ENCODE results near the gene ASPDH. TPM values are rescaled to one million over a fixed set of nuclear protein-coding genes. Genes with fewer than 3 reads are reported as not detected.

Gene ASPDH
- polyA plus RNA-seq, 1 donor (not counting 4 experiments of a cell fraction or from before 2014, with no cell fraction given) = not detected

DNA sequence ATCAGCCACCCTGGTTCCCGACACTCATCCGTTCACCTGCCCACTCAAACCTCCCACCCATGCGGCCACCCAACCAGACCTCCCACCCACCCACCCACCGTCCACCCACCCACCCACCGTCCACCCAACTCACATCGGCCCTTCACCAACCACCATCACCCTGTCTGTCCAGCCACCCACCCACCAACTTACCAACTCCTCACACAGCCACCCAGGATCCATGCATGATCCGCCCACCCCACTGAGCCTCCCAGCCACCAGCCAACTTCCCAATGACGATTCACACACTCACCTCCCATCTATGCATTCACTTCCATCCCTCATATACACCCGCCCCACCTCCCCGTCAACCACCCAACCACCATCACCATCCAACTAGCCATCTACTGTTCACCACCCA, 7.0 kb downstream of the ASPDH start:
- DNase-seq (ENCODE audit: low read depth, low spot score) (no peak), FAIRE-seq (no peak)
- H3K4me3 ChIP-seq (ENCODE audit: control insufficient read depth in 2 of 3, extremely low read depth in 1 of 3, insufficient read depth in 2 of 3, low read depth in 1 of 3, low read length in 3 of 3) = no peak overlapping the region
- no peak overlapping the region for H3K27ac ChIP-seq (ENCODE audit: control insufficient read depth, insufficient read depth, low read length)
- dilution Hi-C loops (cut with MboI; ENCODE audit: extremely low pct_ligation_motif_present, low sequenced_read_pairs) = no loop called here
- H3K9me1 ChIP-seq (ENCODE audit: control insufficient read depth, extremely low read depth, insufficient read depth, low read length) = no peaks in the 10 kb centered on the region
- TF ChIP-seq EZH2 (IDR thresholded peaks at IDR 0.05; ENCODE audit: low read length) = no peak
- TF ChIP-seq, protein P1, sequence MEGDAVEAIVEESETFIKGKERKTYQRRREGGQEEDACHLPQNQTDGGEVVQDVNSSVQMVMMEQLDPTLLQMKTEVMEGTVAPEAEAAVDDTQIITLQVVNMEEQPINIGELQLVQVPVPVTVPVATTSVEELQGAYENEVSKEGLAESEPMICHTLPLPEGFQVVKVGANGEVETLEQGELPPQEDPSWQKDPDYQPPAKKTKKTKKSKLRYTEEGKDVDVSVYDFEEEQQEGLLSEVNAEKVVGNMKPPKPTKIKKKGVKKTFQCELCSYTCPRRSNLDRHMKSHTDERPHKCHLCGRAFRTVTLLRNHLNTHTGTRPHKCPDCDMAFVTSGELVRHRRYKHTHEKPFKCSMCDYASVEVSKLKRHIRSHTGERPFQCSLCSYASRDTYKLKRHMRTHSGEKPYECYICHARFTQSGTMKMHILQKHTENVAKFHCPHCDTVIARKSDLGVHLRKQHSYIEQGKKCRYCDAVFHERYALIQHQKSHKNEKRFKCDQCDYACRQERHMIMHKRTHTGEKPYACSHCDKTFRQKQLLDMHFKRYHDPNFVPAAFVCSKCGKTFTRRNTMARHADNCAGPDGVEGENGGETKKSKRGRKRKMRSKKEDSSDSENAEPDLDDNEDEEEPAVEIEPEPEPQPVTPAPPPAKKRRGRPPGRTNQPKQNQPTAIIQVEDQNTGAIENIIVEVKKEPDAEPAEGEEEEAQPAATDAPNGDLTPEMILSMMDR (optimal IDR thresholded peaks at IDR 0.05 in 1 of 3, IDR thresholded peaks at IDR 0.05 in 1 of 3, conservative IDR thresholded peaks at IDR 0.05 in 1 of 3; ENCODE audit: extremely low read depth in 1 of 3, insufficient read depth in 2 of 3, low read length in 3 of 3) = no peak
- no peaks in the 10 kb centered on the region for H3K27me3 ChIP-seq (ENCODE audit: control insufficient read depth, extremely low read depth, insufficient read depth, low read length)
- peaks cover 0 to 1% of the 10 kb centered on the region in 2 experiments for H3K36me3 ChIP-seq (ENCODE audit: control insufficient read depth in 2 of 2, extremely low read depth in 1 of 2, insufficient read depth in 2 of 2, low read length in 2 of 2)
- peaks cover 4% of the 10 kb centered on the region for H3K4me1 ChIP-seq (ENCODE audit: control insufficient read depth, extremely low read depth, insufficient read depth, low read length)
- H4K20me1 ChIP-seq (ENCODE audit: control insufficient read depth, extremely low read depth, insufficient read depth, low read length) = no peaks in the 10 kb centered on the region
- H2AFZ ChIP-seq (ENCODE audit: control insufficient read depth, low read length) = no peak overlapping the region
- H3K4me2 ChIP-seq (ENCODE audit: control insufficient read depth, extremely low read depth, insufficient read depth, low read depth, low read length) = no peak overlapping the region
- H3K9ac ChIP-seq (ENCODE audit: control insufficient read depth, extremely low read depth, insufficient read depth, low read length) = no peak overlapping the region
- no peaks in the 10 kb centered on the region for H3K9me3 ChIP-seq (ENCODE audit: control insufficient read depth, low read depth, low read length)
- peaks cover 5% of the 10 kb centered on the region for H3K79me2 ChIP-seq (ENCODE audit: control insufficient read depth, insufficient read depth, low read length)

DNA sequence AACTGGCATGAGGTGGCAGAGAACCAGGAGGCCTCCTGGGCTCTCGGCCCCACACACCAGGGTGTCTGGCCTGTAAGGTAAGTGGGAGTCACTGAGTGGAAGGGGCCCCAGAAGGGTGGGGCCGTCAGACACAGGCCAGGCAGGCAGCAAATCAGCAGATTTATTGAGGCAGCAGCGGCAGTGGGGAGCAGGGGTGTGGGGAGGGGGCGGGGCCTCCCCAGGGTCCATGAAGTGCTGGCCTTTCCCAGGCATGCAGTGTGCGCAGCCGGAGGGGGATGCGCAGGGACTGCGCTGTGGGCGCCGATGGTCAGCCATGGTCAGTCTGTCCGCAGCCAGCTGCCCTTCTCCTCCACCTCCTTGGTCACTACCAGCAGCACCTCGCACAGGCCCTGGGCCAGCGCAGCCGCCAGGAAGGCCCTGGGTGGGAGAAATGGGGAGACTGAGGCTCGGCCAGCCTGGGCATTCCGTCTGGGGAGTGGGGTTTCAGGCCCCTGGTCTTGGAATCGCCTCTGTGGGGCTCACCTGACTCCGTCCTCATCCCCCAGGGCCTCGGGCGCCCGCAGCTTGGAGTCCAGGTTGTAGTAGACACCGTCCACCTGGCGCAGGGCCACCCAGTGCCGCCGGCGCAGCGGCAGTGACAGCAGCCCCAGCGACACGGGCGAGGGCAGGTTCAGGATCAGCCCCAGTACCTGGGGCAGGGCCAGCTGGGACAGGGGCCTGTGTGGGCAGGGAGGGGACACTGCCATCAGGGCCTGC, 7.7 kb downstream of the ASPDH start:
- Histone ChIP-seq H3K27me3 (ENCODE audit: control insufficient read depth, extremely low read depth, insufficient read depth, low read length) (no peaks in the 10 kb centered on the region), H3K9me1 (ENCODE audit: control insufficient read depth, extremely low read depth, insufficient read depth, low read length) (no peaks in the 10 kb centered on the region), H3K4me2 (ENCODE audit: control insufficient read depth, extremely low read depth, insufficient read depth, low read depth, low read length) (no peak overlapping the region), H3K9me3 (ENCODE audit: control insufficient read depth, low read depth, low read length) (no peaks in the 10 kb centered on the region), H3K79me2 (ENCODE audit: control insufficient read depth, insufficient read depth, low read length) (peaks cover 5% of the 10 kb centered on the region), H2AFZ (ENCODE audit: control insufficient read depth, low read length) (no peak overlapping the region), H3K4me3 (ENCODE audit: control insufficient read depth in 2 of 3, extremely low read depth in 1 of 3, insufficient read depth in 2 of 3, low read depth in 1 of 3, low read length in 3 of 3) (no peak overlapping the region), H3K27ac (ENCODE audit: control insufficient read depth, insufficient read depth, low read length) (no peak overlapping the region), H3K4me1 (ENCODE audit: control insufficient read depth, extremely low read depth, insufficient read depth, low read length) (peaks cover 4% of the 10 kb centered on the region), H4K20me1 (ENCODE audit: control insufficient read depth, extremely low read depth, insufficient read depth, low read length) (no peaks in the 10 kb centered on the region), H3K36me3 (ENCODE audit: control insufficient read depth in 2 of 2, extremely low read depth in 1 of 2, insufficient read depth in 2 of 2, low read length in 2 of 2) (peaks cover 0 to 1% of the 10 kb centered on the region in 2 experiments), H3K9ac (ENCODE audit: control insufficient read depth, extremely low read depth, insufficient read depth, low read length) (no peak overlapping the region)
- no peak for DNase-seq (ENCODE audit: low read depth, low spot score)
- dilution Hi-C loops (cut with MboI; ENCODE audit: extremely low pct_ligation_motif_present, low sequenced_read_pairs) = no loop called here
- no peak for TF ChIP-seq EZH2 (IDR thresholded peaks at IDR 0.05; ENCODE audit: low read length)
- TF ChIP-seq, protein P1 (optimal IDR thresholded peaks at IDR 0.05 in 1 of 3, IDR thresholded peaks at IDR 0.05 in 1 of 3, conservative IDR thresholded peaks at IDR 0.05 in 1 of 3; ENCODE audit: extremely low read depth in 1 of 3, insufficient read depth in 2 of 3, low read length in 3 of 3) = no peak
- no peak for FAIRE-seq

Measured in keratinocyte (primary cell).